Progenitor cell of endocrine pancreas (in vitro differentiated cells): ENCODE data around the gene USP22. TPM values are rescaled to one million over a fixed set of nuclear protein-coding genes. Genes with fewer than 3 reads are reported as not detected.

Experiments
- DNase-seq: peaks from one replicate; pipeline ENCODE4 v3.0.0; 2021; ENCODE audit warnings: low spot score; ENCODE audit not compliant: unreplicated experiment
- H3K27ac Mint-ChIP-seq: 2 replicates; pipeline ENCODE4 v1.8.0; 2021; ENCODE audit warnings: mild to moderate bottlenecking, moderate library complexity, mixed read lengths
- H3K27me3 Mint-ChIP-seq: 2 replicates; pipeline ENCODE4 v1.8.0; 2021; ENCODE audit warnings: mixed read lengths
- H3K36me3 Mint-ChIP-seq: 2 replicates; pipeline ENCODE4 v1.8.0; 2022; ENCODE audit warnings: mixed read lengths; ENCODE audit not compliant: insufficient read depth
- H3K4me1 Mint-ChIP-seq: 2 replicates; pipeline ENCODE4 v1.8.0; 2021; ENCODE audit warnings: low read depth, mixed read lengths
- H3K4me3 Mint-ChIP-seq: 2 replicates; pipeline ENCODE4 v1.8.0; 2021; ENCODE audit warnings: low read depth, mild to moderate bottlenecking, moderate library complexity, mixed read lengths
- H3K9me3 Mint-ChIP-seq: 2 replicates; pipeline ENCODE4 v1.8.0; 2021; ENCODE audit warnings: low read depth, mixed read lengths
- total RNA-seq: library from RNA; stranded (reverse); gene quantifications from 2 replicates; pipeline ENCODE4 v1.2.1, GENCODE V29; 2021
- TF ChIP-seq, protein P1 (sequence below): fragments of 200-600 bp; sonication (generic); IDR thresholded peaks from one replicate; pipeline ENCODE4 v1.5.0; 2021; ENCODE audit warnings: antibody characterized with exemption, mild to moderate bottlenecking; ENCODE audit not compliant: unreplicated experiment

Gene USP22
- total RNA-seq, 1 donor from 2014 or later: 368 TPM

DNA sequence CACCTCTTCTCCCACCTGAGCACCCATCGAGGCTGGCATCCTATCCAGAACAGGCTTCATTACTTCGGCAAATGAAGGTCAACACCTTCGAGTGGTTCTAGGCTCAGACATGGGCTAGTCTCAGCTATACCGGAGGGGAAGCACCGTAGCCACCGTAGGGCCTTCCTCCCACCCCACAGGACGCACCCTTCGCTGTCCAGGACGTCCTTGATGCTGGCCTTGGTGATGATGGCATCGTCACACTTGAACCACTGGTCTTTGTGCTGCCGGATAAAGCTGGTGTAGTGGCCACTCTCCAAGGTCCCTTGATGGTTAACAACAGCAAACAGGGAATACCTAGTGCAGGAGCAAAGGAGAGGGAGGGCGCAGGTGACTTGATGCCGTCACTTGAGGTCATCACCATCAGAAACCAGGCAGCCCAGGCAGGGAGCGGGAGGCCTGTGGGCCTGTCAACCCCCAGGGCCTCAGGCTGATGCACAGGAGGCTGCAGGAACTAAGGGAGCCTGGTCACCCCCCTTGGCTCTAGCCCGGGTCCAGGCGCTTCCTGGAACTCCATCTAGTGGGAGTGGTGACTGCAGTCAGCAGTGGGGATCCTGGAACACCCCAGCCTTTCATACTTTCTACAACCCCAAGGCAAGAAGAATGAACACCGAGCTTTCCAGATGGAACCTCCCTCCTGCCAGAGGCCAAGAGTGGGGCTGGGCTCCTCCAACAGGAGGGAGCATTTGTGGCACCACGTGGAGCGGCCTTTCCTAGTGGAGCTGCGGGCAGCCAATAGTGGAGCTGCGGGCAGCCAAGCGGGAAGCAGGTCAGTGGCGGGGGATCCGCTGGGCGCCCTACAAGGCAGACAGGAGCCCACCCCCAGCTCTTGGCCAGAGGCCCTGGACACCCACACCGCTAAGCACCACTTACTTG lies 38.5 kb downstream of the USP22 start:
- Mint-ChIP-seq H3K27me3 (no peaks in the 10 kb centered on the region), H3K4me3 (no peak overlapping the region), H3K4me1 (peaks cover 3% of the 10 kb centered on the region), H3K9me3 (no peaks in the 10 kb centered on the region), H3K27ac (peak overlapping the region; percentile 29), H3K36me3 (peaks cover 41% of the 10 kb centered on the region)
- DNase-seq: no peak
- TF ChIP-seq, protein P1, sequence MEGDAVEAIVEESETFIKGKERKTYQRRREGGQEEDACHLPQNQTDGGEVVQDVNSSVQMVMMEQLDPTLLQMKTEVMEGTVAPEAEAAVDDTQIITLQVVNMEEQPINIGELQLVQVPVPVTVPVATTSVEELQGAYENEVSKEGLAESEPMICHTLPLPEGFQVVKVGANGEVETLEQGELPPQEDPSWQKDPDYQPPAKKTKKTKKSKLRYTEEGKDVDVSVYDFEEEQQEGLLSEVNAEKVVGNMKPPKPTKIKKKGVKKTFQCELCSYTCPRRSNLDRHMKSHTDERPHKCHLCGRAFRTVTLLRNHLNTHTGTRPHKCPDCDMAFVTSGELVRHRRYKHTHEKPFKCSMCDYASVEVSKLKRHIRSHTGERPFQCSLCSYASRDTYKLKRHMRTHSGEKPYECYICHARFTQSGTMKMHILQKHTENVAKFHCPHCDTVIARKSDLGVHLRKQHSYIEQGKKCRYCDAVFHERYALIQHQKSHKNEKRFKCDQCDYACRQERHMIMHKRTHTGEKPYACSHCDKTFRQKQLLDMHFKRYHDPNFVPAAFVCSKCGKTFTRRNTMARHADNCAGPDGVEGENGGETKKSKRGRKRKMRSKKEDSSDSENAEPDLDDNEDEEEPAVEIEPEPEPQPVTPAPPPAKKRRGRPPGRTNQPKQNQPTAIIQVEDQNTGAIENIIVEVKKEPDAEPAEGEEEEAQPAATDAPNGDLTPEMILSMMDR: no peak

DNA sequence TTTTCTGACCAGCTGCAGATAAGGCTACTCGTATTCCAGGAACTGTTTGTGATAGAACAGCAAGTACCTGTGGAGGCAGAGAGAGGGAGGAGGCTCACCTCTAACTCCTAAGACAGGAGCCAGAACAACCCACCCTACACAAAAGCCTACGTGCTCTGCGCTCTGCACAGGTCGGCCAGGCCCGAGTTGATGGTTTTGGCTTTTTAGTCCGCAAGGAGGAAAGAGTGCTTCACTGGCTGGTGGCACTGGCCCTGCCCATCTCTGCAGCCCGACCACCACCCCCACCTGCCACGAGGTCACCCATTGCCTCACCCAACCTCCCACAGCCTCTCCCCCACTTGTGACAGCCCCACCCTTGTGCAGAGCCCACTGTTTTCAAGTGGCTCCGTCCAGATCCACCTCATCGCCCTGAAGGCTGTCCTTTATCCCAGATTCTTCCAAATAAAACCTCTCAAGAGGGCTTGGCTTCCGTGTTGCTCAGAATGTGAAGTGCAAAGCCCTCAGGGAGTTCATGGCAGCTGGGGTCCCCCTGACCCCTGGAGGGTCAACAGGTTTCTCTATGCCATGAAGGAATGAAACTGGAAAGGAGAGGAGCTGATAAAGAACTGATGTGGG lies 39.7 kb downstream of the USP22 start:
- H3K36me3 Mint-ChIP-seq: peaks cover 39% of the 10 kb centered on the region
- TF ChIP-seq, protein P1: no peak
- no peak overlapping the region for H3K4me3 Mint-ChIP-seq
- DNase-seq: no peak
- H3K4me1 Mint-ChIP-seq: peaks cover 3% of the 10 kb centered on the region
- peak overlapping the region; percentile 87 for H3K27ac Mint-ChIP-seq
- H3K9me3 Mint-ChIP-seq: no peaks in the 10 kb centered on the region
- no peaks in the 10 kb centered on the region for H3K27me3 Mint-ChIP-seq

DNA sequence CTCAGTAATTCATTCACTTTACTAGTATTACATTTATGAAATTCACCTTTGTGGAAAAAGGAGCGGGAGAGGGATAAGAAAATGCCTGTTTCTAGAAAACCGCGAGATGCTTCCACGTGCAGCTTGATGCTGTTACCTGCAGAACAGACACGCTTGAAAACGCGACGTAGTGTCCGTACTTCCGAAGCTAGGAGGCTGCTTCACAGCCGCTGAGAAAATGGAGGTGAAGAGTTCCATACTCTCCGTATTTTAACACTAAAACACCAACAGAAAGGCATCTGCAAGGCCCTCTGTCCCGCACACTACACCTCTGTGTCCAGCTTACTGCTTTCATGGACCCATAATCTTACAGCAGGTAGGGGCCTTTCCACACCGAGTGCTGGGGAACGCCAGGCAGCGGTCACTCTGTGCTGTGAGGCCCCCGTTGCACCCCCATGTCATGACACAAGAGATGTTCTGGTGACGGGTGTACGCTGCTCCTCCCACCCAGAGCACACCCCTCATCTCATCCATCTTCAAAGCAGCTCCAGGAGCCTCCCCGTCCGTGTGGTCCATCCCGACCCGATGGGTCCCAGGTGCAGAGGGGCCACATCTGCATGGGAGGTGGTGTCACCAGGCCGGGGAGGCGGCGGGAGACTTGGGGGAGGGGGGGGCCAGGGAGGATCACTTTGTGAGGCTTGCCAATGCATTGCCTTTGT lies 40.4 kb downstream of the USP22 start:
- DNase-seq: no peak
- H3K36me3 Mint-ChIP-seq: peaks cover 35% of the 10 kb centered on the region

DNA sequence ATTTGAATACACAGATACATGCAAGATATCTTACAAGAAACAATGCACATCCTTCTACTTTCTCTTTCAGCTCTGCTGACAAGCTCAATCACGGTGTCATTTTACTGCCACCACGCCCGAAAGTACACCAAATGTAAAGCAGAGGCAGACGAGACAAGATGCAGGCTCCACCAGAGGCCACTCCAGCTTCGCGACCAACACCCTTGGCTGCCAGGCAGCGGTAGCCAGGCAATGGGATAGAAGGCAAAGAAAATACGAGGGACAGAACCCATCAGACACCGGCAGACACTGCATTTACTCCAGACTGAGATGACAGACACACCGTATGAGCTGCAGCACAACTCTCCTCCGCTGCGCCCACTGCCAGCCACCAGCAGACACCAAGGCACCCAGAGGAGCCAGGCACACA lies 41.0 kb downstream of the USP22 start:
- TF ChIP-seq, protein P1: no peak
- no peaks in the 10 kb centered on the region for H3K27me3 Mint-ChIP-seq
- peaks cover 3% of the 10 kb centered on the region for H3K4me1 Mint-ChIP-seq
- peak overlapping the region; percentile 69 for H3K27ac Mint-ChIP-seq
- H3K9me3 Mint-ChIP-seq: no peaks in the 10 kb centered on the region
- H3K4me3 Mint-ChIP-seq: no peak overlapping the region
- peaks cover 30% of the 10 kb centered on the region for H3K36me3 Mint-ChIP-seq
- DNase-seq: no peak

More for the DNA sequence above, 40.4 kb downstream of the USP22 start:
- Mint-ChIP-seq H3K4me3 (no peak overlapping the region), H3K27ac (peak overlapping the region; percentile 69), H3K4me1 (peaks cover 3% of the 10 kb centered on the region), H3K9me3 (no peaks in the 10 kb centered on the region), H3K27me3 (no peaks in the 10 kb centered on the region)
- TF ChIP-seq, protein P1: no peak
